Sigmoid colon (tissue), 4 donors: ENCODE measurements around the gene ARSD.

Experiments used
- EP300 ChIP-seq, 4 donors: sonication (generic); formaldehyde crosslinking; IDR thresholded peaks; one replicate each; pipeline ENCODE4 v1.6.1; 2017; ENCODE audit warnings: antibody characterized with exemption in 4 of 4
- POLR2A ChIP-seq, 2 donors: fragments of 450-650 bp; IDR thresholded peaks; one replicate each; pipeline ENCODE4 v1.6.1; 2016; ENCODE audit warnings: antibody characterized with exemption in 2 of 2, mild to moderate bottlenecking in 2 of 2, moderate library complexity in 2 of 2
- TF ChIP-seq, protein P1 (sequence below), 4 experiments: fragments of 450-650 bp in 3 of 4; fragments of 200-600 bp in 1 of 4; IDR thresholded peaks; one replicate each; pipeline ENCODE4 v1.5.1; 2016 to 2019; ENCODE audit warnings: antibody characterized with exemption in 4 of 4, mild to moderate bottlenecking in 3 of 4, moderate library complexity in 2 of 4

DNA sequence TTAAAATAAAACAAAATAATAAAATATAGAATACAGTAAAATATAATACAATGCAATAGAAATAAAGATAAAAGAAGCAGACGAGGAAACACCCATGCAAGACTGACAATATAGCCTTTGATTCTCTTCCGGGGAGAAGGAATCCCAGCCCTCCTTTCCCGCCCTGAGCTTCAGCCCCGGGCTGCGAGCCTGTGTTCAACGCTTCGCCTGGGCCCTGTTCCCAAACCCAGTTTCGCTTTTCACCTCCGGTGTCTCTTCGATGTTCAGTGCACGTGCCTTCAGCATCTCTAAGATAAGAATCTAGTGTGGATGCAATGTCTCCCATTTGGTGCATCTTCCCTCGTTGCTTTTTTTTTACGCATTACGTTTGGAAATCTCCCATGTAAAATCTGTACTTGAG, 38.4 kb upstream of the ARSD start:
- TF ChIP-seq, protein P1, sequence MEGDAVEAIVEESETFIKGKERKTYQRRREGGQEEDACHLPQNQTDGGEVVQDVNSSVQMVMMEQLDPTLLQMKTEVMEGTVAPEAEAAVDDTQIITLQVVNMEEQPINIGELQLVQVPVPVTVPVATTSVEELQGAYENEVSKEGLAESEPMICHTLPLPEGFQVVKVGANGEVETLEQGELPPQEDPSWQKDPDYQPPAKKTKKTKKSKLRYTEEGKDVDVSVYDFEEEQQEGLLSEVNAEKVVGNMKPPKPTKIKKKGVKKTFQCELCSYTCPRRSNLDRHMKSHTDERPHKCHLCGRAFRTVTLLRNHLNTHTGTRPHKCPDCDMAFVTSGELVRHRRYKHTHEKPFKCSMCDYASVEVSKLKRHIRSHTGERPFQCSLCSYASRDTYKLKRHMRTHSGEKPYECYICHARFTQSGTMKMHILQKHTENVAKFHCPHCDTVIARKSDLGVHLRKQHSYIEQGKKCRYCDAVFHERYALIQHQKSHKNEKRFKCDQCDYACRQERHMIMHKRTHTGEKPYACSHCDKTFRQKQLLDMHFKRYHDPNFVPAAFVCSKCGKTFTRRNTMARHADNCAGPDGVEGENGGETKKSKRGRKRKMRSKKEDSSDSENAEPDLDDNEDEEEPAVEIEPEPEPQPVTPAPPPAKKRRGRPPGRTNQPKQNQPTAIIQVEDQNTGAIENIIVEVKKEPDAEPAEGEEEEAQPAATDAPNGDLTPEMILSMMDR (IDR thresholded peaks at IDR 0.05), result no peak
- no peak for TF ChIP-seq POLR2A (IDR thresholded peaks at IDR 0.05)
- no peak for TF ChIP-seq EP300 (IDR thresholded peaks at IDR 0.05)
